Left colon (tissue), 2 donors: Measurements from ENCODE around the gene FRA10AC1. TPM values are rescaled to one million over a fixed set of nuclear protein-coding genes. Genes with fewer than 3 reads are reported as not detected.

ENCODE experiments used
- ATAC-seq: fragments of 200-7000 bp; cut with Tn5 transposase; one replicate; pipeline ENCODE4 v1.9.1; 2020; ENCODE audit warnings: mild to moderate bottlenecking, moderate library complexity
- DNase-seq, 2 donors: peaks; one replicate each; pipeline ENCODE4 v3.0.0-alpha.2; 2020
- intact Hi-C, 2 donors: fragments of 100-400 bp; cut with DNase I in 1 of 2; cut with micrococcal nuclease in 1 of 2; formaldehyde crosslinking; loops; one replicate each; pipeline versions ENCODE4 v1.11.2 to v1.14.0; 2022; cut with DNase I, micrococcal nuclease
- long read RNA-seq: library from polyadenylated mRNA; unstranded; transcript quantifications from one replicate; pipeline ENCODE4 v2.0.0, GENCODE V29; 2021
- total RNA-seq, 2 donors: library from RNA; stranded (reverse); fragmentation: NEBNext Ultra II Directional; extraction: Animal tissue kit (Norgen Biotek cat#: 25700); gene quantifications; one replicate each; pipeline ENCODE4 v1.2.1, GENCODE V29; 2021
- donor health status: DM: no; HTN: no; CAD: no.
- donor health status: DM: yes; HTN: yes; CAD: no.

The FRA10AC1 gene
- total RNA-seq, result 10 to 100 TPM in 1 of 2 donors, 1 to 10 TPM in 1; 8.3 to 14.6 TPM
- long read RNA-seq, partial matches to known transcripts, result 8 of 13 reads
- long read RNA-seq, other reads (novel, unspliced or antisense), result 3 of 13 reads

DNA sequence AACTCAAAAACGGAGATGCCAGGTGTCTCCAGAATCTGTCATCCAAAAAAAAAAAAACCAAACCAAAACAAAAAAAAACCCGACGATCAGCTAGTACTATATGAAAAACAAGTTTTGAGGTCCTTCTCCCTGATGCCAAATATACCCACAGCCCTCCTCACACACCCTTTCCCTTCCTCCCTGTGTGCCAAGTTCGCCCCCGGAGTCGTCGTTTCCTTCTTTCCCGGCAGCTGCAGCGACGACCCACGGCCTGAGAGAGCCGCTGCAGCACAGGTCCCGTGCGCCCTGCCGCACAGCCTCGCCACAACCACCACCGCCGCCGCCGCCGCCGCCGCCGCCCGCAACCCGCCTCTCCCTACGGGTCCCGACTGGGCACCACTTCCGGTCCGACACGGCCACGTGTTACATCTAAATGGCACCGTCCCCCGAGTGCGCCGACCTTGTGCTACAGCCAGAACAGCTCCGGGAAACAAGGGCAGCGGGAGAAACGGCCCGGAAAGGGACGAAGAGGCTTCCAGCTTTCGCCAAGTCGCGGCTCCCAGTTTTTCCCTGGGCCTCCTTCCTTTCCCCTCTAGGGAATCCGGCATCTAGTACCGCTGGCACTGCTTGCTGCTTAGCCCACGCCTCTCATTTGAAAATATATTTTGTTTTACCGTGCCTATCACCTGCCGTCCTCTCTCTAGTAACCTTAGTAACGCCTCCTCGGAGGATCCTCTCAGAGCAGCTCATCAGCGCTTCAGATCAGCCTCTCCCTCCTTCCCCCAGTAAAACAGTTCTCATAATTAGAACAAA lies at the start of gene FRA10AC1:
TSS of gene FRA10AC1 (minus strand) at position 383 of the 792 bp plus-strand sequence. CDS start 2,486 bp downstream, outside the sequence.
- DNase-seq (peak; percentile 91 to 93), ATAC-seq (peak; percentile 98)
- intact Hi-C loops, result loop anchor here in 1 of 2 donors (5.0 kb wide), 1 partner anchor 115 kb away; no protein-coding TSS in a partner anchor

GRCh38 chr10:93751832-93752231 lies 49.4 kb upstream of the FRA10AC1 start:
- intact Hi-C loops, result no loop called here
- ATAC-seq (peak; percentile 53), DNase-seq (no peak)

GRCh38 chr10:93751124-93751523 lies 48.7 kb upstream of the FRA10AC1 start:
- ATAC-seq (no peak), DNase-seq (peak in 1 of 2 donors; percentile 46)
- intact Hi-C loops, result no loop called here

GRCh38 chr10:93749218-93749799 lies 46.9 kb upstream of the FRA10AC1 start:
- intact Hi-C loops, result no loop called here

GRCh38 chr10:93746844-93747284 lies 44.5 kb upstream of the FRA10AC1 start:
- ATAC-seq (peak; percentile 48), DNase-seq (peak; percentile 30 to 46)
- intact Hi-C loops, result no loop called here

More at GRCh38 chr10:93749218-93749799, 46.9 kb upstream of the FRA10AC1 start:
- ATAC-seq, result peak; percentile 94
- DNase-seq, result peak in 1 of 2 donors; percentile 31

DNA sequence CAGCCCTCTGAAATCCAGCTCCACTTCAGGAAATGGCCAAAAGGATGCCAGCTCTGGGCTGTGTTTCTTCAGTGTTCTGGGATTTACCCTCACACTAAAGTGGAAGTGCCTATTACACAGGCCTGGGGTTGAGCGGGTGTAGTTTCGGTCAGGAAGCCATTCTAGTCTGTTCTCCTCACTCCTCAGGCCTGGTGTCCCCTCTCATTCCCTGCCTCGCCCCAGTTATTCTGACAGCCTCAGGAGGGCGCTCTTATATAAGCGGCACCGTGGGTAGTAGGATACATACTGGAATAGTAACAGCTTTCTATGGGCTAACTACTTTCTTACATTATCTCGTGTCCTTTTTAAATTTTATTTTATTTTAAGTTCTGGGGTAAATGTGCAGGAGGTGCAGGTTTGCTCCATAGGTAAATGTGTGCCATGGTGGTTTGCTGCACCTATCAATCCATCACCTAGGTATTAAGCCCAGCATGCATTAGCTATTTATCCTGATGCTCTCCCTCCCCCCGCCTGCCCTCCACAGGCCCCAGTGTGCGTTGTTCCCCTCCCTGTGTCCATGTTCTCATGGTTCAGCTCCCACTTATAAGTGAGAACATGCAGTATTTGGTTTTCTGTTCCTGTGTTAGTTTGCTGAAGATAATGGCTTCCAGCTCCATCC lies 43.1 kb upstream of the FRA10AC1 start:
- intact Hi-C loops, result no loop called here
- no peak for ATAC-seq

DNA sequence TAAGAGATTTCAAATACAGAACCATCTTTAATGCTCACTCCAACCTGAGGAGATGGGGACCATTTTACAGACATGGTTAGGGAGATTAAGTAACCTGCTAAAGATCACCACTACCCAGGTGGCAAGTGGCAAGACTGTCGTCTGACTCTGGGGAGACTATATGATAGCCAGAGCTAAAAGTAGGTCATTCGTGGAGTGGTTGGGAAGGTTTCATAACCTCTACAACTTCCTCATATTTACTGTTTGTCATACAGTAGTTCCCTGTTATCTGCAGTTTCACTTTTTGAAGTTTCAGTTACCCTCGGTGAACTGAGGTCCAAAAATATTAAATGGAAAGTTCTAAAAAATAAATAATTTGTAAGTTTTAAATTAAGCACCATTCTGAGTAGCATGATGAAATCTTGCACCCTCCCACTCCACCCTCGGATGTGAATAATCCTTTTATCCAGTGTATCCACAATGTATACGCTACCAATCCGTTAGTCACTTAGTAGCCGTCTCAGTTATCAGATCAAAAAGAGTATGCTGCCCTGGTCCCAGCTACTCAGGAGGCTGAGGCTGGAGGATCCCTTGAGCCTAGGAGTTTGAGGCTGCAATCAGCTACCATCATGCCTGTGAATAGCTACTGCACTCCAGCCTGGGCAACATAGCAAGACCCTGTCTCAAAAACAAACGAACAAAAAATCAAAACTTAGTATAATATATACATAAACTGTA lies 40.4 kb upstream of the FRA10AC1 start:
- ATAC-seq (peak; percentile 46), DNase-seq (no peak)
- intact Hi-C loops, result no loop called here

More for the DNA sequence above, 43.1 kb upstream of the FRA10AC1 start:
- DNase-seq, result peak in 1 of 2 donors; percentile 22

GRCh38 chr10:93741367-93741766 lies 39.0 kb upstream of the FRA10AC1 start:
- no peak for DNase-seq
- intact Hi-C loops, result no loop called here
- ATAC-seq, result no peak

DNA sequence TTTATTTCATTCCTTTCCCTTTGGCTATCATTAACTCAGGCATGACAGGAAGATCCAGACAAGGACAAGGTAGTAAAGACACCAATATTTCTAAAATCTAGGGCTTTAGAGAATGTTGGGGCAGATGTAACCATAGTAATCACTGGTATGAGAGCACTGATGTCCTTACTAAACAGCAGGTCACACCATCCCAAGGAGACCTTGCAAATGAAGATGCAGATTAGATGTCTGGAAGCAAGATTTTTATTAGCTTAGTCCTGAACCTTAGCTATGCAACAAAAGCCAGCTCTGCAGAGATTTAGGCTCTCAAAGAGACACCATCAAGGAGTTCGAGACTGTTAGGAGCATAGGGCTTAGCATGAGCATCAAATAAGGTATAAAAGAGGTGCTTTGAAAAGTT lies 23.6 kb upstream of the FRA10AC1 start:
- intact Hi-C loops, result no loop called here
- DNase-seq, result no peak
- no peak for ATAC-seq

- intact Hi-C loops, result no loop called here
- no peak for ATAC-seq
- DNase-seq, result no peak
These were observed 20.8 kb upstream of the FRA10AC1 start for GRCh38 chr10:93723153-93723552.

- no peak for ATAC-seq
- no peak for DNase-seq
- intact Hi-C loops, result no loop called here
These were observed 20.2 kb upstream of the FRA10AC1 start for GRCh38 chr10:93722550-93722949.

DNA sequence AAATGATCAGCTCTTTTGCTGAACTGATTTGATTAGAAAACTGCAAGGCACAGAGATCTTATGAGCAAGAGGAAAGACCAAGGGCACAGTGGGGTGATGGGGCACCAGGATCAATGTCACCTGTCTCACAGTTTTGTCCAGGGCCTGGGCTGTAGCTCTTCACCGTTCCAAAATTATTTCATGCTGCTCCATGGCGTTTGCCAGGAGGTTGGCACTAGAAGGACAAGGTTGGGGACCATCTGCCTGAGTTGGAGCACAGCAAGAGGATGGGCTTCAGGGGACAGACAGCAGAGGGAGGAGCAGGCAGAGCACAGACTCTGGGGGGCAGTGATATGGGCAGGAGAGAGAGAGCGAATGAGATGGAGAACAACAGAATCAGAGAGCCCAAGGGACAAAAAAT lies 17.5 kb upstream of the FRA10AC1 start:
- ATAC-seq, result no peak
- DNase-seq, result no peak
- intact Hi-C loops, result no loop called here

DNA sequence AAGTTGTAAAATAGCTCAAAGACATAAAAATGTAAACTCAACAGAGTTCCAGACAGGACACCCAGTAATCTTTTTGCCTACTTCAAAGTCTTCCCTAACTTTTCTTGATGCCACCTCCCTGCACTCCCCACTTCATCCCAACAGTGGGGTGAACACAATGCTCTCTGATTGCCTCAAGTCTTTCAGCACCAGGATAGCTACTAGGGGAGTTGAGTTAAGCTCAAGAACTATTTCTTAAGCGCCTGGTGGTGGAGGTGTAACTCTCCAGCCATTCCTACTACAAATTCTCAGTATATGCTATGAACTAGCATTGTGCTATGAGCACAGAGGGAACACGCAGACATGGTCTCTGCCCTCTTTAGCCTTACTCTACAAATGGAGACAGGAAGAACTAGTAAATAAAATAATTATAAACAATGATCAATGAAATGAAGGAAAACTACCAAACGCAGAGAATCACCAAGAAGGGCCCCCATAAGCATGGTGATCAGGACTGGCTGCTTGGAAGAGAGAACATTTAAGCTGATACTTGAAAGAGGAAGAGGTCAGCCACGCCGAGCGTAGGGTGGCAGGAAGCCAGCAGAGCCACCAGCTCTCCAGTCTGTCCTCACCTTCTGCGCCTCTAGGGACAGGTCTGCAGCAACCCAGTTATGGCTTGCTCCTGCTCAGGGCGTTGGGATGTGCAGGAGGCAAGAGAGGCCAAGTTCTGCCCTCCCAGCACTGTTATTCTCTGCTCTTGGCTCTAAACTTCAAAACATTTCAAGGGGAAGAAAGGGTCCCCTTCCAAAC lies 16.7 kb upstream of the FRA10AC1 start:
- ATAC-seq (no peak), DNase-seq (peak in 1 of 2 donors; percentile 20)
- intact Hi-C loops, result no loop called here

GRCh38 chr10:93716766-93717165 lies 14.4 kb upstream of the FRA10AC1 start:
- intact Hi-C loops, result no loop called here
- ATAC-seq (no peak), DNase-seq (no peak)

GRCh38 chr10:93715345-93715744 lies 13.0 kb upstream of the FRA10AC1 start:
- DNase-seq, result no peak
- ATAC-seq, result no peak
- intact Hi-C loops, result no loop called here

DNA sequence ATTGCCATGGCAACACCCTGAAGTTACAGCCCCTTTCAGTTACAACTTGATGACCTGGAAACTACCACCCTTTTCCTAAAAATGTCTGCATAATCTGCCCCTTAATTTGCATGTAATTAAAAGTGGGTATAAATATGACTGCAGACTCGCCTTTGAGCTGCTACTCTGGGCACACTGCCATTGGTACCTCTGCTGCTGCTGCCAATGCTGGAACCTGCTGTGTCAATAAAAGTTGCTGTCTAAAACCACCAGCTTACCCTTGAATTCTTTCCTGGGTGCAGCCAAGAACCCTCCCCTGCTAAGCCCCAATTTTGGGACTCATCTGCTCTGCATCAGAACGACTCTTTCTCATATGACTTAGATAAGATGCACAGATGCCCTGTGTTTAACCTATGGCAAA lies 10.2 kb upstream of the FRA10AC1 start:
- intact Hi-C loops, result no loop called here
- ATAC-seq, result no peak

GRCh38 chr10:93711891-93712290 lies 9.5 kb upstream of the FRA10AC1 start:
- intact Hi-C loops, result no loop called here
- no peak for DNase-seq
- no peak for ATAC-seq

More for the DNA sequence above, 10.2 kb upstream of the FRA10AC1 start:
- DNase-seq, result no peak

- intact Hi-C loops, result no loop called here
- ATAC-seq (no peak), DNase-seq (no peak)
These were observed 8.0 kb upstream of the FRA10AC1 start for GRCh38 chr10:93710333-93710909.
